NCI-H446 treated with DMSO at 0.1 percent for 48 hours (cell line): Measurements from ENCODE around the gene KLRF1.
"Not testable (repeated sequence)": the region's sequence is repeated elsewhere in the genome, so short reads cannot be mapped to it uniquely, and the experiment has no call there.

Experiments
- DNase-seq: peaks from one replicate; lab custom pipeline; 2025; lab: John Stamatoyannopoulos, UW

KLRF1 gene

GRCh38 chr12:9869307-9870161, 42.3 kb downstream of the KLRF1 start, which contains the start of gene CLEC2B:
CLEC2B (minus strand) TSS chr12:9869354.
- DNase-seq, result no peak

DNA sequence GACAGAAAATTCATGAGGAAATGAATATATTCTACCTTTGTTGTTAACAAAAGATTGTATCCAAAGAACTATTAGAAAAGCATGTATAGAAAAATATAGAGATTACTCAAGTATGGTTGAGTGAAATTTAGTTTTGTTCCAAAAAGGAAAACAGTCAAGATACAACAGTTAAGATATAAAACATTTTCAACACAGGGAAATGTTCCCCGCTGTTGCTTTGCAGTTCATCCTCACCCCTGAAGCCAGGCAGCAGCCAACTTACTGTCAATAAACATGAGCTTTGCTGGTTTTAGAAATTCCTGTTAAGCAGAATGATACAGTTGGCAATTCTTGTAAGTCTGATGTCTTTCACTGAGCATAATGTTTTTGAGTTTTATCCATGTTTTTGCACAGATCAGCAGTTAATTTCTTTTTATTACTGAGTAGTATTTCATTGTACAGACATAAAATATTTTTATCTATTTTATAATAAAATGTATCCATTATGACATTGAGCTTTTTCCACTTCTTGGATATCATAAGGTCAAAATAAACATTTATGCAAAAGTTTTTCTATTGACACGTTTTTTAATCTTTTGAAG, 43.1 kb downstream of the KLRF1 start:
- DNase-seq, result no peak

- DNase-seq, result no peak
Measured at GRCh38 chr12:9872162-9872561, 44.9 kb downstream of the KLRF1 start.

DNA sequence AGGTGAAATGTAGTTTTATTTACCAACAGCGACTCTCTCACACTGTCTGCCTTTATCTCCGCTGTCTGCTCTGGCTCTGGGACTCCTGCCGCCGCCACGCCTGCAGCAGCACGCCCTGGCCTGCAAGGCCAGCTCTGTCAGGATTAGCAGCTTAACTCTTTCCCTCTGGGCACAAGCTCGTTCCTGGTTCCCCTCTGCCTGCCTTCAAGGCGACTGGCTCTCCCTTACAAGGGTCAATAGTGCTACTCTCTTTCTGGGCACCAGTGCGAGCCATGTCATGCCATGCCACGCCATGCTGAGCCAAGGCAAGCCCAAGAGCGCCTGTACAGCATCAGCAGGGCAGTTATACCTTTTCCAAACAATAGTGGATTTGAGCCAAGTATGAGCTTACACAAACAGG, 45.5 kb downstream of the KLRF1 start:
- no peak for DNase-seq

DNA sequence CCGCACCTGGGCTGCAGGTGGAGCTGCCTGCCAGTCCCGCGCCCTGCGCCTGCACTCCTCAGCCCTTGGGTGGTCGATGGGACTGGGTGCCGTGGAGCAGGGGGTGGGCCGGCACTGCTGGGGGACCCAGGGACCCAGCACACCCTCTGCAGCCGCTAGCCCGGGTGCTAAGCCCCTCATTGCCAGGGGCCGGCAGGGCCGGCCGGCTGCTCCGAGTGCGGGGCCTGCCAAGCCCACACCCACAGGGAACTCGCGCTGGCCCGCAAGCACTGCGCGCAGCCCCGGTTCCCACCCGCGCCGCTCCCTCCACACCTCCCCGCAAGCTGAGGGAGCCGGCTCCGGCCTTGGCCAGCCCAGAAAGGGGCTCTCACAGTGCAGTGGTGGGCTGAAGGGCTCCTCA, 48.8 kb downstream of the KLRF1 start:
- not testable (repeated sequence) for DNase-seq

DNA sequence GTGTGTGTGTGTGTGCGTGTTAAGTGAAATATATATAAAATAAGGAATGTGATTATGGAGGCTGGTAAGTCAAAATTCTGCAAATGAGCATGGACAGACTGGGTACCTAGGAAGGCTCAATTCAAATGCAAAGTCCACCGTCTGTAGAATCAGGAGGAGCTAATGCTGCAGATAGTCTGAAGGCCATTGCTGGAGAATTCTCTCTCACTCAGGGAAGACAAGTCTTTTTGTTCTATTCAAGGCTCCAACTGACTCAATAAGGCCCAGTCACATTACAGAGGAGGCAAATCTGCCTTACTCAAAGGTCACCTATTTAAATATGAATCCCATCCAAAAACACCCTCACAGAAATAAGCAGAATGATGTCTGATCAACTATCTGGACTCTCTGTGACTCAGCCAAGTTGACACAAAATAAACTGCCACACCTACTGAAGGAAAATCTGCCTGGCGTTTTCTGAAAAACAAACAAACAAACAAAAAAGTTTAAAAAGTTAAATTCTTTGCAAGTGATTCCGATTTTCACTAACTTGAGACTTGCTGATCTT, 53.3 kb downstream of the KLRF1 start:
- DNase-seq, result no peak

DNA sequence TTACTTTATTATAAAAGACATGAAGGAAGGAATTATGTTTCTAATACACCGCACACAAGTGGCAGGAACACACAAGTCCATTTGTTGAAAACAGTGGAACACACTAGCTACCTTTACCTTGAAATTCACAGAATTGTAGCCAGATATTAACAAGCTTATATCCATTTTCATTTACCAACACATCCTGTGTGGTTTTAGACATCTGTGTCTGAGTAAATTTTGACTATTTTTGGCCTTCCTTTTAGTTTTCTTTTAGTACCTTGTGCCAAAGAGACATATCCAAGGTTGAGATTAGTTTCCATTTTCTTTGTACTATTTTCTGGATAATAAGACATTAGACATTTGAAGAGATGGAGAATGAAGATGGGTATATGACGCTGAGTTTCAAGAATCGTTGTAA, 54.0 kb downstream of the KLRF1 start, which contains the start of gene KLRF2:
Gene KLRF2 (plus strand): TSS at position 244 of the 400 bp plus-strand sequence. CDS start 107 bp downstream, at position 351.
- DNase-seq, result no peak

DNA sequence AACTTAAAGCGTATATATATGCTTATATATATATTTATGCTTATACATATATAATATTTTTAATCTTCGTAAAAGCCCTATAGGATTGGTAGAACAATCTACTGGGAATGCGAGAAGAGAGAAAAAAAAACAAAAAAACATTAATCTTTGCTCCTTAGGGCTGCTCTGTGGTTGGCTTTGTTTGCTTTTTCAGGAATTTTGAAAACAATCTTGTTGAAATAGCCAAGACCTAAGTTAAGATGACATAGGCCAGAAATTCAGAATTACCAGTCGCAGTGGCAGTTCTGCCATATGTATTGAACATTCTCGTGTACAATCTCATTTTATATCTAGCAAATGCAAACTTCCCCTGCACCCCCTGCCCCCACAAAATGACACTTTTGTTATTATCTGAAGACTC, 54.7 kb downstream of the KLRF1 start:
- DNase-seq, result no peak

GRCh38 chr12:9883175-9883574, 55.9 kb downstream of the KLRF1 start:
- DNase-seq, result no peak

- DNase-seq, result no peak
Measured at GRCh38 chr12:9888665-9889273, 61.5 kb downstream of the KLRF1 start.
